IPS DF 4.7 (cell line): Measurements from ENCODE around the gene ATP2A2.
"Not testable (repeated sequence)": the region's sequence is repeated elsewhere in the genome, so short reads cannot be mapped to it uniquely, and the experiment has no call there.

Experiments used
- DNase-seq: peaks from one replicate; pipeline ENCODE4 v3.0.0-alpha.2; 2013; ENCODE audit warnings: low spot score; ENCODE audit errors: extremely low read depth

Gene ATP2A2

GRCh38 chr12:110340706-110341105, 59.7 kb downstream of the ATP2A2 start:
- no peak for DNase-seq

GRCh38 chr12:110342157-110342556, 61.1 kb downstream of the ATP2A2 start:
- no peak for DNase-seq

- no peak for DNase-seq
Measured at GRCh38 chr12:110343114-110343513, 62.1 kb downstream of the ATP2A2 start.

GRCh38 chr12:110343736-110344555, 62.9 kb downstream of the ATP2A2 start:
- no peak for DNase-seq

DNA sequence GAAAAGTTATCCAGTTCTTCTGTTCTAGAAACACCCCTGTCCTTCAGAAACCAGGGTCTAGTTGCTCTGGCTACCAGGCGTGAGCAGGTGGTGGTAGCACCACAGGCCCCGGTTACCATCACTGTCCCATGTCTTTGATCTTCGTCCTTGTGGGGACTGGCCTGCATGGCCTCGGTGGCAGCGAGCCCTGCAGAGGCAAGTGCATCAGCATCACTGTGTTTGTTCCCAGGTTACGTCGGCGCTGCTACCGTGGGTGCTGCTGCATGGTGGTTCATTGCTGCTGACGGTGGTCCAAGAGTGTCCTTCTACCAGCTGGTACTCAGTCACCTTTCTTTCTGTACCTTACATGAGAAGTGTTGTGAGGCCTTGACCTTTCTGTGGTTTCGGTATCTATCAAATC, 63.6 kb downstream of the ATP2A2 start:
- DNase-seq, result no peak

DNA sequence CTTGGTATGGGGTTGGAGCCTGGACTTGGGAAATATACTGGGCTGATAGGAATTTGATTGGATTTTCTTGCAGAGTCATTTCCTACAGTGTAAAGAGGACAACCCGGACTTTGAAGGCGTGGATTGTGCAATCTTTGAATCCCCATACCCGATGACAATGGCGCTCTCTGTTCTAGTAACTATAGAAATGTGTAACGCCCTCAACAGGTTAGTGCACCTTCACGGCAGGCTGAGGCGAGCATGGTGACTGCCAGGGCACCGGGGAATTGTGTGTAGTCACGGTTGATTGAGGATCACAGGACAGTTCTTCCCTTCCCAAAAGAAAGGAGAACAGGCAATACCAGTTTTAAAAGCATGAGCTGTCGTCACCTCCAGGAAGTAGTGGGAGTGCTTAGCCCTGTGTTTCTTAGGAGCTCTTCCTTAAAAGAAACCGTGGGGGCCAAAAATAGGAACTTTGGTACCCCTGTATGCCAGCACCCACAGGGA, 64.2 kb downstream of the ATP2A2 start:
- no peak for DNase-seq

DNA sequence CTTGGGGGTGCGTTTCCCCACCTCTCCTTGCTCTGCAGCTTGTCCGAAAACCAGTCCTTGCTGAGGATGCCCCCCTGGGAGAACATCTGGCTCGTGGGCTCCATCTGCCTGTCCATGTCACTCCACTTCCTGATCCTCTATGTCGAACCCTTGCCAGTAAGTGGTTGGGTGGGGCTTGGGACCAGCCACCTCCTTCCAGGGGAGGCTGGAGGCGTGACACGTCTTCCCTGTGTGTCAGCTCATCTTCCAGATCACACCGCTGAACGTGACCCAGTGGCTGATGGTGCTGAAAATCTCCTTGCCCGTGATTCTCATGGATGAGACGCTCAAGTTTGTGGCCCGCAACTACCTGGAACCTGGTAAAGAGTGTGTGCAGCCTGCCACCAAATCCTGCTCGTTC, 64.9 kb downstream of the ATP2A2 start:
- no peak for DNase-seq

GRCh38 chr12:110347767-110348166, 66.7 kb downstream of the ATP2A2 start:
- no peak for DNase-seq

- DNase-seq, result no peak
Measured at GRCh38 chr12:110348431-110349059, 67.5 kb downstream of the ATP2A2 start.

GRCh38 chr12:110349096-110349495, 68.0 kb downstream of the ATP2A2 start:
- DNase-seq, result no peak

GRCh38 chr12:110349514-110350151, 68.6 kb downstream of the ATP2A2 start:
- no peak for DNase-seq

- no peak for DNase-seq
Measured at GRCh38 chr12:110351119-110351518, 70.1 kb downstream of the ATP2A2 start.

GRCh38 chr12:110352401-110352800, 71.4 kb downstream of the ATP2A2 start:
- DNase-seq, result no peak

GRCh38 chr12:110353211-110353965, 72.3 kb downstream of the ATP2A2 start:
- no peak for DNase-seq

DNA sequence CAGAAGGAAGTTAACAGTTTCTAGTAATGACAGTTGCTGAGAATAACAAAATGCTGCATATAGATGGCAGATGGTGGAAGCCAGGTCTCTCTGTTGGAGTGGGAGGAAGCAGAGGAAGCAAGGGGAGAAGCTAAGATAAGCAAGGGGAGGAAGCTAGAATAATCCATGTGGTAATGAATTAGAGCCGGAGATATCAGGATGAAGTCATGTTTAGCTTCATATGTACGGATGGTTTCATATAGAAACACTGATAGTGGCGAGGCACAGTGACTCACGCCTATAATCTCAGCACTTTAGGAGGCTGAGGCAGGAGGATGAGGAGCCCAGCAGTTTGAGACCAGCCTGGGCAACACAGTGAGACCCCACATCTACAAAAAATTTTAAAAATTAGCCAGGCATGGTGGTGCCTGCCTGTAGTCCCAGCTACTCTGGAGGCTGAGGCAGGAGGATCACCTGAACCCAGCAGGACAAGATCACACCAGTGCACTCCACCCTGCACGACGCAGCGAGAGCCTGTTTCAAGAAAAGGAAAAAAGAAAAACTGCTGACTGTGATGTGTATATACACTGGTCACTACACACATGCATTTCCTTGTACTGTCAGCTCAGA, 73.2 kb downstream of the ATP2A2 start:
- no peak for DNase-seq

GRCh38 chr12:110355073-110355472, 74.0 kb downstream of the ATP2A2 start:
- DNase-seq, result peak; percentile 46

GRCh38 chr12:110358384-110359097, 77.5 kb downstream of the ATP2A2 start:
- DNase-seq, result not testable (repeated sequence)

- DNase-seq, result no peak
Measured at GRCh38 chr12:110361216-110361615, 80.2 kb downstream of the ATP2A2 start.

GRCh38 chr12:110365489-110366320, 84.7 kb downstream of the ATP2A2 start:
- DNase-seq, result no peak
